ENCODE measurements around the gene IMMP2L.

The IMMP2L gene

DNA sequence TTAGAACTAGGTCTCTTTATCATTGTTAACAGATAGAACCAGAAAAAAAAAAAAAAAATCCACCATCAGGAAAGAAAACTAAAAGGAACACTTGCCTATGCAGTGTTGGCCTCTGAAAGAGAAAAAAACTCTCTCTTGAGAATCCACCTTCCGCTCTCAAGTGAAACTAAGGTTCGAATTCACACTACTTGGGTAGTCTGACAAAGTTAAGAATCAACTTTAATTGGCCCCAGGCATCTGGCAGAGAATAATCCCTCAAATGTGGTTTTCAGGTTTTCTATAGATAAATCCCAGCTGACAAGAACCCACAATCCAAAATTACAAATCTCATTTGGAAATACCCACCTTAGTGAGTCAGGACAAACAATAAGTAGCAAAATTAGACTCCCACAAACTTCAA, 671.1 kb downstream of the IMMP2L start:
- DNase-seq: no peak

DNA sequence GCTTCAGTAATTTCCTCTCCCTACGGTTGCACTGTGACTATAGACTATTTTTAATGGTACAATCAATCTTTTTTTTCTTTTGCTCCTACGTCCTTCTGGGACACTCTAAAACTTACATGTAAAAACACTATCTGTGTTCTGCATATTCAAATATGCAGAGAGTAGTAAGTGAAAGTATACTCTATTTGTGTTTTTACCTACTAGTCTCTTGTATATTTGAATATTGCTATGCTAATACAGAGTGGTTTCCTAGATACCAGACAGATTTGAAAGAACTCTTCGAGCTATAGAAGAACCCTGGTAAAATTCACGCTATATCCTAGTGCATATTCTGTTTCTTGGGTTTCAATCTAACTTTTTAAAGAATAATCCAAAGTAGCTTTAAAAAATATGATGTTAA, 672.2 kb downstream of the IMMP2L start:
- no peak for DNase-seq

DNA sequence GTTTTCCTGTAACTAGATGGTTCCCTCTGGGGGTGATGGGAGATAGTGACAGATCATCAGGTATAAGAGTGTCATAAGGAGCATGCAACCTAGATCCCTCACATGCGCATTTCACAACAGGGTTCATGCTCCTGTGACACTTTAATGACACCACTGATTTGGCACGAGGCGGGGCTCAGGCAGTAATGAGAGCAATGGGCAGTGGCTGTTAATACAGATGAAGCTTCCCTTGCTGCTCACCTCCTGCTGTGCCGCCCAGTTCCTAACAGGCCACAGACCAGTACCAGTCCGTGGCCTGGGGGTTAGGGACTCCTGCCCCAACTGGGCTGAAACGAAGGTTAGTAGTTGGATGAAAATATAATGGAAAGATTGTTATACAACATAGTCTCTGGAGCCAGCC, 673.0 kb downstream of the IMMP2L start:
- no peak for DNase-seq

DNA sequence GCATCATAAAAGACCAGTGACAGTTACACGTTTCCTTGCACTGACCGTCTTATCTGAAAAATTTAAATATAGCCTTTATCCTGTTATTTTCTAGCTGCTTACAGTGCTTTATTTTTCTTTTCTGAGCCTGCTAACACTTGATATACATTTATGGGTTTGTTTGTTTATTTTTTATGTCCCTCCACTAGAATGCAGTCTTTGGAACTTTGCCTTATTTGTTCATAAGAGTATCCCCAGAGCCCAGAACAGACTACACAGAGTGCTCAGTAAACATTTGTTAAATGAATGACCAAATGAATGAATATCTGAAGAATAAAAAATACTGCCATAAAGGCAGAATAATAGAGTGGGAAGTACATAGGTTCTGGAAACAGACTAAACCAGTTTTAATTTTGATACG, 673.7 kb downstream of the IMMP2L start:
- DNase-seq: no peak

DNA sequence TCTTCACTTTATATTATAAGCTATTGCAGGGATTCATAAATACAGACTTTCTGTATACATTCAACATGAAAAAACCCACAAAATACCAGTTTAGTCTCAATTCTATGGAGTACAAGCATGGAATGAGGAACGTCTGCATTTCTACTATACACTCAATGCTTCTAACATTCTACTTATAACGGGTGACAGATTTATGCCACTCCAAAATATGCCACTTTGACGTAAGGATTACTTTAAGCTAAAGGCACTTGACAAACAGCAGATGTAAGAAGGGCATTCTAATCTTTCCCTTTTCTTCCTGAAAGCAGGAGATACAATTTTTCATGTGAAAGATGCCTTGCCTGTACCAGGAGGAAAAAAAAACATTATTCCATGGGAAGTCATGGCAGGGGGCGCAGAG, 676.8 kb downstream of the IMMP2L start:
- no peak for DNase-seq

DNA sequence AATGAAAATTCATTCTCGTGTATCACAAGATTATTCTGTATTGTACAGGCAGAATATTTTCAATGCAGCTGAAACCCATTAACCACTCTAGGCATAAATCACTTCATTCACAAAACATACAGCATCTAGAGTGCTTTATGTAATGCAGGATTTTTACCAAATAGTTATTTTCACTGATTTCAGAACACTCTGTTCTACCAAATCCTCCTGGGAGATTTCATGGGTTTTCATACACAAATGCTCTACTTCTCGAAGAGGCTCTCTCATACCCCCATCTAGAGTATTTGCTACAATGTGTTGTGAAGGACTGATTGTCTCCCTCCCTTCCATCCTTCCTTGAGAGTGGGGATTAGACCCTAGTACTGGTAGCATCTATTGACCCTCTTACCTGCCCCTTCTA, 680.6 kb downstream of the IMMP2L start:
- no peak for DNase-seq

DNA sequence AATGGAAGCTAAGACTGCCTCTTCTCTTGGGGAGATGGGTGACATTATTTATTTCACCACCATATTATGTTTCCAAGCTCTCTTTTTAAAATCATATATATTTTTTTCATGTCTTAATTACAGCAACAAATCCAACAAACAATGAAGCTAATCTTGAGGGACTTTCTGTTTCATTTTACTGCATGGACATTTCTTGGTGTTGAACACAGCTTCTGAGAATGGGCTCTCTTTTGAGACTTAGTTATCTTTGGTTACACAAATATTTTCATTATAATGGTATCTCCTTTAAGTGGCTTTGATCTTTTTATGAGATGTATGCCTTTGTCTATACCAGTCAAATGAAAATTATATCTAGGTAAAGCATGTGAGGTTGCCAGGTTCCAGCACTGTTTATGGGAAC, 681.3 kb downstream of the IMMP2L start:
- DNase-seq: no peak

DNA sequence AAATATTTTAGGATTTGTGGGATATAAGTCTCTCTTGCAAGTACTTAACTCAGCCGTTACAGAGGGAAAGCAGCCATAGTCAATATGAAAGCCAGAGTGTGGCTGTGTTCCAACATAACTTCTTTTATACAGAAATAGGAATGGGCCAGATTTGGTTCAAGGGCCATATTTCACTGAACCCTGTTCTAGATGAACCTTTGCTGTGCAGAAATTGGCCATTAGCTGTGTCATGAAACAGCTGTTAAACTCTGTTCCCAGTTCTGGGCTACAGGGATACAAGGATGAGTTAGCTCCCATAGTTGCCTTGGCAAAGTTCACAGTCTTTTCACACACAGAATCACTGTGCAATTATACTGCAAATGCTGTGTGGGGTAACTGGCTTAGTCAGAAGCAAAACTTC, 685.3 kb downstream of the IMMP2L start:
- DNase-seq: no peak

DNA sequence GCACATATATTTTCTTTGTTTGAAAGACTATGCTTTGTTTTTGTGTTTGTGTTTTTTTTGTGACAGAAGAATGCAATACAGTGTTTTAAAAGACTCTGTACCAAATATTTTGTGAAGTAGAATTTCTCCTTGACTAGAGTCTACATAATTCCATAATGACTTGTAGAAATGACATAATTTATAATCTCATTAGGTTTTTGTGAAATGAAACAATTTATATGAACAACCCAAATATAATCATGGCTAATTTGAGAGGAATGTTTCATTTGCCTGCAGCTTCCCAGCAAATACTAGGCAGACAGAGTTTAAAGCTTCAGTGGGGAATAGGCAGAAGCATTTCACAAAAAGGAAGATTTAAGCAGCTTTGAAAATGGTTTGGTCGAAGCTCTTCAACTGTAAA, 686.9 kb downstream of the IMMP2L start:
- DNase-seq: no peak

DNA sequence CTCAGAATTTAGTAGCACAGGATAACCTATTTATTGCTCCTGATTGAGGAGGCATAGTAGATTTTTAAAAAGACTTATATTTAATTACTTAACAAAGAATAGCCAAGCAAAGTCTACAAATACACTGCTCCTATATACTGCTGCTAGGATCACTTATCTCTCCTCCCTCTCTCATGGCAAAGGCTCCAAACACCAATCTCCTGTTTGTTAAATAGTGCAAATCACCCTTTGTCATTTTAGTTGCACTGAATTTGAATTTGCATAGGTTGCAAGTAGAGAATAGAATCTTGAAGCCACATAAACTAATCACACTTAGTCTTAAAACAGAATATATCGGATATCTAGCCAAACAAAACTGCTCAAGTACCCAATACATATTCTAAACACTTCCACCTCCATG, 690.4 kb downstream of the IMMP2L start:
- no peak for DNase-seq

DNA sequence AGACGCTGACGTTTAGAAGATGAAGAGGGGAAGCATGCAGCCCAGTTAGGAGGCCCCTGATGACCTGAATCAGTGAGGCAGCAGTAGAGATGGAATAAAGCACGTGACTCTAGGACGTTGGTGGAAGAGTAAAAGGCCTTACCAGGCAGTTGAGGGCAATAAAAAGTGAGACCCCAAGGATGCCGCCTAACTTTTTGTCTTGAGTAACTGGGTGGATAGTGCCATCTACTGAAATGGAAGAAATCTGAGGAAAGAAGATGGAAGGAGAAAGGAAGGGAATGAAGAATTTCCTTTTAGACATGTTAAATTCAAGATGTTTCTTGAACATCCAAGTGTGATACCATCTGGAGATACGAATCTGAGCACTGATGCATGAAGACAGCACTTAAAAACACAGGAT, 691.4 kb downstream of the IMMP2L start:
- DNase-seq: no peak

DNA sequence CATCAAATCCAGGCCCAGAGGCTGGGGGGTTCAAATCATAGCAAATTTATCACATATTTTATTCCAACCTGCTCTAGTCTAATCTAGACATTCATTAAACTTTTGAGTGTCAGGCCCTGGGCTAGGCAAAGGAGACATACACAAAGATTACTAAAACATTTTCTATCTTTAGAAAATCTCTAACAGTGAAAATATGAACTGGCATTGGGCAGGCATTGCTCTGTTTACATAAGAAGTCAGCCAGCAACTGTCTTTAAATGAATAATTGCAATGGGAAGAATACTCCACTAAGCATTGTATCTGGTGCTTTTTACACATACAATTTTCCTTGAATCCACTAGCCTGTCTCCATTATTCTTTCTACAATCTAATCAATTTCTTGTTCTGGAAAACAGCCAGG, 693.8 kb downstream of the IMMP2L start:
- DNase-seq: no peak

DNA sequence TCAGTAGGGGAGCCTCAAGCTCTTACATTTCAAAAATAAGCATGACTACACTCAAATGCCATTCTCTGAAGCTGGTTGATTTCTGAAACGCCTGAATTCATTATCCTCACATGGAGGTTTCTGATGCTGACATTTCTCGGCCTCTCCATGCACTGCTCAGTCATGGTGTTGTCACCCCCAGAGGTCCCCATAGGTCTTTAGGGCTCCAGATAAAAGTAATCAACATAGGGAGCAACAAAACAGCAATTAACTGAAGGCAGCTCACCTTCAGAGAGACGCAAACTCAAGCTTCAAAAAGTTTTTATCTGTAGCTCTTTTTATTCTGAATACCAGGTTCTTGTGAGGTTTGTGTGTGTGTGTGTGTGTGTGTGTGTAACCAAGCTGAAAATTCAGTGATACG, 694.5 kb downstream of the IMMP2L start:
- DNase-seq: no peak

DNA sequence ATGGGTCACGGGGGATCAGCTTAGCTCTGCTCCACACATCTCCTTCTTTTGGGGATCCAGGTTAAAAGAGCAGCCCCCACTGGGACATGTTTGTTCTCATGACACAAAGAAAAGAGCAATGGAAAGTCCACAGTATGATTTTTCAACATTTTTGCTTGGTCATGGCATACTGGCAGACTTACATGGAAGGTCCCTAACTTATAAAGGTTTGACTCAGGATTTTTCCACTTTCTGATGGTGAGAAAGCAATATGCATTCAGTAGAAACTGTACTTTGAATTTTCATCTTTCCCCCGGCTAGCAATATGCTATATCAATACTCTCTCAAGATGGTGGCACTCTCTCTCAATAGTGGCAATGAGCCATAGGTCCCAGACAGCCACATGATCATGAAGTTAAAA, 699.0 kb downstream of the IMMP2L start:
- DNase-seq: no peak

DNA sequence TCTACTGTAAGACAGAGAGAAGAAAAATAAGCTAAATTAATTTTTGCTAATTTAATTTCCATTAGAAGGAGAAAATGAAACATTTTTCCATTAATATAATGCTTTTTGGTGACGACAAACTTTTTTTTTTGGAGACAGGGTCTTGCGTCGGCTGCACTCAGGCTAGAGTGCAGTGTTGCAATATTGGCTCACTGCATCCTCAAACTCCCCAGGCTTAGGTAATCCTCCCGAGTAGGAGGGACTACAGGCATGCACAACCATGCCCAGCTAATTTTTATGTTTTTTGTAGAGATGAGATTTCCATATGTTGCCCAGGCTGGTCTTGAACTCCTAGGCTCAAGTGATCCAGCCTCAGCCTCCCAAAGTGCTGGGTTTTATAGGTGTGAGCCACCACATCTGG, 701.1 kb downstream of the IMMP2L start:
- no peak for DNase-seq

DNA sequence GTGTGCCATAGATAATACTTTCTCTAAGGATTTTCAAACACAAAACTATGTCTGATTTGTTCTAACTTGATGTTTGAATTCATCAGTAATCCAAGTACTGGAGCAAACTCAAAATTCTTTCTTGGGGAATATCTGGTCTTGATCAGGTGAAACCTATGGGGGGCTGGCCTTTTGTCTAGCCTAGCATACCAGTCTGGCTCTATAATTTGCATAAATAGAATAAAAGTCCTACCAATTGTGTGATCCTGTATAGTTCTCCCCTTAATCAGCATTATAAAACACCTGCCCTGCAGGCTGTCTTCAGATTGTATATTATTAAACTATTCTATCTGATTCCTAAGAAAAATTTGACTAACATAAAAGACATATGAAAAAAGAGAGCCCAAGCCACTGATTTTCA, 705.2 kb downstream of the IMMP2L start:
- DNase-seq: no peak

DNA sequence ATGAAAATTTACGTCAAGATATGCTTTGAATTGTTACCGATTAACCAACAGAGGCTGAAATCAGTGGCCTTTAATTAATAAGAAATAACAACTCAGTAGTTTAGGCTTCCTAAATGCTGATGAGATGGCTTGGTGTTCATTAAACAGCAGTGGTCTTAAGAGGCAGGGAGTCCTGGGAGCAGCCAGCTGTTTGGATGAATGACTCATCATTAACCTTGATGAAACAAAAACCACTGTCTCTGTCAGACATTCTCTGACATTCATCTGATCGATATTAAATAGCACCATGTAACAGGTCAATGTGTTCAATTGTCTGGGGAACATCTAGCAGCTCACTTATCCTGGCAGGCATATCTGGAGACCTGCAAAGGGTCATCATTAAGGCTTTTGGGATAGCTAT, 705.6 kb downstream of the IMMP2L start:
- no peak for DNase-seq

DNA sequence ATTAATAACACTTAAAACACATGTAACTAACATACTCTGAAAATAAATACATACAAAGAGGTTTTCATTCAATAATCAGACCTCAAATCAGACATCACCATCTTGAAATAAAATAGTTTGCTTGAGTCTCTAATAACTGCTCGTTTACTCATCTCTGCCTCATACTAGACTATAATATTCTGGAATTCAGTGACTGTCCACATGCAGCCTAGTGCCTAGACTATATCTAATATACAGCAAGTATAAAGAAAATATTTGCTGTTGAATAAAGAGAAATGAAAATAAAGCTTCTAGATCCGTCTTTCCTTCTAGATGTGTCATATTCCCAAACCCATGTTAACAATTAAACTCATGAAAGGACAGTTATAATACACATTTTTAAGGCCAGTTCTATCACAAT, 707.6 kb downstream of the IMMP2L start:
- DNase-seq: no peak

DNA sequence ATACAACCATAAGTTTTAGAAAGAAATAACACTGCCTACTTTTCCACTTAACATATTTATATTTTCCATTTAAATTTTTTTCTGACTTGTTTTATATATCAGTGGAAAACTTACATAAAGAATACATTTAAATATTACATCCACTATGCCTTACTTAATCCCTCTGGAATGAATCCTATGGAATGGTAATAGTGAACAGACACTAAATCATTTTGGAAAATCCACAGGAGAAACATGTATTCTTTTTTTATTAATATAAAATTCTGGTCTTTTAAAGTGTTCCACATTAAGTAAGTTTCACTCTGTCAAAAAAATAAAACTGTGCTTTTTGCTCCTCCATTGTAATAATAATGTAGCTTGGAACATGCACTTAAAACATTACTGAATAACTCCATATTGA, 708.1 kb downstream of the IMMP2L start:
- no peak for DNase-seq

DNA sequence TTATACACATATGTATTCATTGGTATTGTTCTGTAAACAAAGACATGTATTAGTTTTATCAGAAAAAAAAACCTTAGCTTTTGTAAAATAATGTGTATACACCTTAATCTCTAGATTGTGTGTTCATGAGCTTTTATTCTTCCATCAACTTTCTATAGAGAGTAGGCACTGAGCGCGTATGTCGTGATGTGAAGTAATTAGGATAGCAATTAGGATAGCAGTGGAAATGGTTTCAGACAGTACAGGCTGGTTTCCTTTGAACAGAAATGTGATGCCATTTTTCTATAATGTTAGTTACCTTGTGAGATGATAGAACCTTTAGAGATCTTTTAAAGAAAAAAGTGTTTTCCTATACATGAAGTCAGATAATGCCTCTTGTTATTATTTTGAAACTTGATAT, 709.0 kb downstream of the IMMP2L start:
- DNase-seq: no peak

DNA sequence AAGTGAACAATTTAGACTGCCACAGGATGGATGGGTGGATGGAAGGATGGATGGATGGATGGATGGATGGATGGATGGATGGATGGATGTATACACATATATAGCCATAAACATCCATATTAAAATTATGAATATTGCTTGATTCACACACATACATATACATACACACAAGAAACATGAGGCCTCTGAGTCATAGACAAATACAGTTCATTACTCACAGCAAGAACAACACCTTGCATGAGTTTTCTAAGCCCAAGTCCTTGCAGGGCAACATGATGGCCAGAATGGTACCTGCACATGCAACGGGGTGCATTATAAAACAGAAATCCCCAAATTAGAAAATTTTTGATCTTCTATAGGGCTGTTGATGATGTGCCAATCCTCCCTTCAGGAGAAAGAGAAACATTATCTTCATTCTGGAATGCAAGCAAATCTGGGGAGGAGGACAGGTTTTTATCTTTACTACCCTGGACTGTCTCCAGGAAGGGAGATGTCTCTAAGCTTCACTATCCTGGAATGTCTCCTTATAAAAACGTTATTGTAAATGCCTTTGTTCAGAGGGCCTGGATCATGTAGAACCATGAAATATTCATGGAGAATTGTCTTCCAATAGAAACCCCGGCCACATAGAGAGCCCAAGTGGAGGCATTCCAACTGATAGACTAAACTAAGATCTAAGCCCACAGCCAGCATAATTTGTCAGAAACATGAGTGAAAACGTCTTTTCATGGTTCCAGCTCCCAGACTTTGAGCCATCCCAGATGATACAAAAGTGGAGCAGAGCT, 709.9 kb downstream of the IMMP2L start:
- DNase-seq: no peak

DNA sequence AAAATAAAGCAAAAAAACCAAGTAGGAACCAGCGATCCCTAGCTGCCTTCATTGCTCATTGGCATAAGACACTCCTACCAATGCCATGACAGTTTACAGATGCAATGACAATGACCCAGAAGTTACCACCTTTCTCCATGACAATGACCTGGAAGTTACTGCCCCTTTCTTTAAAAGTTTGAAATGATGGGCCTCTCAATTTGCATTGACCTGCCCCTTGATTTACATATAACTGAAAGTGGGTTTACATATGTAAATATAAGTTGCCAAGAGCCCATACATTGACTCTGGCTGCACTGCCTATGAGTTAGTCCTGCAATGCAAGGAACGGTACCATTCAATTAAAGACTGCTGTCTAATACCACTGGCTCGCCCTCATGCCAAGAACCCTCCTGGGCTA, 712.1 kb downstream of the IMMP2L start:
- DNase-seq: no peak

DNA sequence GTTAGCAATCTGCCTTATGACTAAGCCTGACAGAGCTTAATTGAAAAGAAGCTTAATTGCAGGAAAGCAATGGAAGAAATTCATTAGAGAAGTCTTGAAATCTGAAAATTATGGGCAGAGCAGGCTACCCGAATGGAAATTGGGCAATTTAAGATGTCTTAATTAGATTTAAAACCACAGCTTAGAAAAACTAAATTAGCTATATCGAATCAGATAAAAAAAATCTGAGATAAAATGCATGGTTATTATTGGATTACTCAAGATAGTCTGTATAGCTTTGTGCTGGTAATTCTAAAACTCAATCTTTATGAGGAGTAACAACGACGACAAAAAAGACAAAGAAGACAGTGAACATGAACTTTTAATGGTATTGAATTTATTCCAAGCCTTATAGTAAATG, 719.5 kb downstream of the IMMP2L start:
- no peak for DNase-seq

DNA sequence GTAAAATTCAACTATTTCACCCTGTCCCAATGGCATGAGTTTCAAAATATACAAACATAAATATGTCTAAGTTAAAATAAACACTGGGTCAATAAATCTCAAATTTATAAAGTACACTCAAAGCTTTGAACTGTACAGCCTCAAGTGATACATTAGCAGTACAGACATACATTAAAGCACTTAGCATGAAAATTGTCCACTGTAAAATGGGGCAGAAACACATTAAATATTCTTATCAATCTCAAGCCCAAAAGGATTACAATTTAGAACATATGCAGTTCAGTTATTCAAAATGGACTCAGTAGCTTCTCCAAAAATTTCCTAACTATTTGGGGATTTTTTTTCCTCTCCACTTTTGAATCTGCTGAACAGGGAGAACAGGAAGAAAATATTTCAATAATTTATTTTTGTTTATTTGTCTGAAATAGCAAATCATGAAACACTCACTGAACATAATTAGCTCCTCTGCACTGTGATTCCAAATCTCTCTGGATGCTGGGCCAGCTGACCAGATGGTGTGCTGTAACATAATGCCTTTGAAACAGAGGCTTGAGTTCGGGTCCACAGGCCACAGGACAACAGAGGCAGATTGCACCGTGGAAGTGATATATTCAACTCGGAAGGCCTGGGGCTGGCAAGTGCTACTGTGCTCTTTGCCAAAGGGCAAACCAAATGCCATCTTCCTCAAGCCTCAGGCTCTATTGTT, 720.3 kb downstream of the IMMP2L start:
- DNase-seq: no peak

DNA sequence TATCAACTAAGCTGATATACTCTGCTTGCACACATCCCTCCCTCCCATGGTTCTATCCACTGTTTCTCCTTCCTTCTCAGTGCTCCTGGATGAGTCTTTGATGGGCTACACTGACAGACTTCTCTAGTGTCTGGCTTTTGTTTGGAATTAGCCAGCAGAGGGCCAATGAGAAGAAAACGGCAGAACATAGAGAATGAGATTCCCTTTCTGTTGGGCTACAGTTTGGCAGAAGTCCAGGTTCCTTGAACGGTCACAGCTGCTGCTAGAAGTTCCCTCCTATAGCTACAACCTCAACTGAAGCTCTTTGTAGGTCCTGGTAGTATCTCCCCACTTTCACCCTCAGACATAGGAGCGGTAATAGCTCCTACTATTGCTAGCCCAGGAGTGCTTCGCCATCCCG, 722.4 kb downstream of the IMMP2L start:
- DNase-seq: no peak

All from activated CD4-positive, alpha-beta T cell treated with anti-CD3 and anti-CD28 coated beads, Interleukin-2, amount 50 U/mL, for 1 hour (primary cell).